ENCODE data around the gene PLCB2. TPM values are rescaled to one million over a fixed set of nuclear protein-coding genes. Genes with fewer than 3 reads are reported as not detected.

Gene PLCB2
- total RNA-seq, 2 experiments from 2014 or later, result 173 to 174 TPM

DNA sequence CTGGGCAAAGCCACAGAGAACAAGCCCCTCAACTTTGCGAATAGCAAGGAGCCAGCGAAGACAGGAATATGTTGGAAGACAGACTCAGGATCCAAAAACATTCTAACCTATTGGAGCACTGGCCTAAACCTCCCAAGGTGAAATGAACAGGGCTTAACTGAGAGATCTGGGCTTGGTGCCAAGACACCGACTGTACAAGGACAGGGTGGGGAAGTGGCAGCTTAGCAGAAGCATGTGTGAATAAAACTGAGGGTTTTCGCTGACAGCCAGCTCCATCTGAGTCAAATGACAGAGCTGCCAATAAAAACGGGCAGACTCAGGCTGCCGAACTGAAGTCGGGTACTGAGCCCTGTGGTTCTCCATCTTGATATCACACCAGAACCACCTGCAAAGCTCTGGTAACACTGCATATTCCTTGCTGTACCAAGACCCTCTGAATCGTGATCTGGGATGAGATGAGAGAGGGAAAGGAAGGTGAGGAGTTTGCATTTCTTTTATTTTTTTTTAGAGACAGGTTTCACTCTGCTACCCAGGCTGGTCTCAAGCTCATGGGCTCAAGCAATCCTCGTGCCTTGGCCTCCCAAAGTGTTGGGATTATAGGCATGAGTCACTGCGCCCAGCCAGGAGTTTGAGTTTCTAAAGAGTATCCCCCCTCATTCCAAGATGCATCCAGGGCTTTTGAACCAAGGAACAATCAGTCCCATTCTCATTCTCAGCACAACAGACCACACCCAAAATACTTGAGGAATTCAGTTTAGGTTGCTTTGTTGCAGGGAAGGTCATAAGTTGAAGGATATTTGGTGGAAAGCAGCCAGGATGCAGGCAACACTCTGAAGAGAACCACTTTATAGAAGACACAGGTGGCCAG is 6.0 kb upstream of the PLCB2 start:
- DNase-seq (no peak), ATAC-seq (ENCODE audit: low read depth) (no peak)
- Mint-ChIP-seq H3K9me3 (no peaks in the 10 kb centered on the region), H3K4me3 (no peak overlapping the region), H3K27me3 (peaks cover 43% of the 10 kb centered on the region), H3K36me3 (no peaks in the 10 kb centered on the region), H3K4me1 (peaks cover 20% of the 10 kb centered on the region), H3K27ac (no peak overlapping the region)
- POLR2A ChIA-PET, result interaction anchor here (7.1 kb wide), 1 partner anchor 35 kb away, joined by 55 read pairs; no protein-coding TSS in a partner anchor

GRCh38 chr15:40312370-40313158 is 4.8 kb upstream of the PLCB2 start:
- H3K9me3 Mint-ChIP-seq, result no peaks in the 10 kb centered on the region
- no peak overlapping the region for H3K4me3 Mint-ChIP-seq
- no peak for ATAC-seq (ENCODE audit: low read depth)
- POLR2A ChIA-PET, result interaction anchor here (7.1 kb wide), 1 partner anchor 34 kb away, joined by 55 read pairs; no protein-coding TSS in a partner anchor
- peaks cover 20% of the 10 kb centered on the region for H3K4me1 Mint-ChIP-seq
- H3K27ac Mint-ChIP-seq, result no peak overlapping the region
- no peaks in the 10 kb centered on the region for H3K36me3 Mint-ChIP-seq
- H3K27me3 Mint-ChIP-seq, result peaks cover 37% of the 10 kb centered on the region
- no peak for DNase-seq

- H3K4me3 Mint-ChIP-seq, result no peak overlapping the region
- H3K9me3 Mint-ChIP-seq, result no peaks in the 10 kb centered on the region
- peaks cover 4% of the 10 kb centered on the region for H3K36me3 Mint-ChIP-seq
- no peak overlapping the region for H3K27ac Mint-ChIP-seq
- no peak for ATAC-seq (ENCODE audit: low read depth)
- POLR2A ChIA-PET, result interaction anchor here (5.3 to 7.1 kb wide), 2 partner anchors 26 to 32 kb away, joined by 39 to 55 read pairs; partner anchors contain the start of gene ANKRD63
- H3K4me1 Mint-ChIP-seq, result peaks cover 28% of the 10 kb centered on the region
- H3K27me3 Mint-ChIP-seq, result peaks cover 31% of the 10 kb centered on the region
- DNase-seq, result no peak
Observed at GRCh38 chr15:40310993-40311392, 3.3 kb upstream of the PLCB2 start.

DNA sequence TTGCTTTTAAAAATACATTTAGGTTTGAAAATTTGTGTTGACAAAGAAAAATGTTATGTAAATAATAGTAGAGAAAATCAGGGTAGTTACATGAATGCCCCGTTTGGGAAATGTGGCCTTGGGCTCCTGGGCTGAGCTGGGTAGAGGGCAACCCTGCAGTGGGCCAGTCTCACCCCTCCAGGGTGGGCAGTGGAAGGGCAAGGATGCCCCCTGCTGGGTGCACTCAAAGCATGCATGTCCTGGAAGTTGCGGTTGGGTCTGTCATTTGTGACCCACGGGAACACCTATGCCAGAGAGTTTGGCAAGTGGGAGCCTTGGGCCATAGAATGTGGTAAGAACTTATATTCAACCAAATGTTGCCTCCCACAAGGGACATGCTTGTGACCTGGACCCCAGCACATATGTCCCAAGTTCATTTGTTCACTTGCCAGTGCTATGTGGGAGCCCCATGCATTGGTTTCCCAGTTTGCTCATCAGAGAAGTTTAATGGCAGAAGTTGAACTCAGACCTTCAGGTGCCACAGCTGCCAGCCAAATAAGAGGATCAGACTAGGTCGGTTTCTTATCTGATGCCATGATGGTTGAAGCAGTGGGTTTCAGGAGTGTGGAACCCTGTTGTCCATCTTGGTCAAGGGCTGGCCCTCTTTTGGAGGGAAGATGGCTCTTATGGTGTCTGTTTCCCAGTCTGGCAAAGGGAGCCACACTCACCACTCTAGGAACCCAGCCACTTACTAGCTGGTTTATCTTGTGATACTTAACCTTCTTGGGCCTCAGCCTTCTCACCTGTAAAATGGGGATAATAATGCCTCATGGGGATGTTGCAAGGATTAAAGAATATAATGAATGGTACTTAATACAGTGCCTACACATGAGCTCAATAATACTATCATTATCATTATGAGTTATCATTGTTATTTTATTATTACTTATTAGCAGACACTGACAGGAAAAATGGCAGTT is 2.5 kb upstream of the PLCB2 start:
- Mint-ChIP-seq H3K4me3 (peak overlapping the region; percentile 98), H3K36me3 (peaks cover 4% of the 10 kb centered on the region), H3K9me3 (no peaks in the 10 kb centered on the region), H3K4me1 (peaks cover 29% of the 10 kb centered on the region), H3K27me3 (peaks cover 23% of the 10 kb centered on the region), H3K27ac (peak overlapping the region; percentile 98)
- DNase-seq (peak; percentile 77), ATAC-seq (ENCODE audit: low read depth) (no peak)
- POLR2A ChIA-PET, result interaction anchor here (1.5 to 7.1 kb wide), 4 partner anchors 12 to 93 kb away, joined by 3 to 55 read pairs (median 38); partner anchors contain the start of genes ANKRD63 and INAFM2

DNA sequence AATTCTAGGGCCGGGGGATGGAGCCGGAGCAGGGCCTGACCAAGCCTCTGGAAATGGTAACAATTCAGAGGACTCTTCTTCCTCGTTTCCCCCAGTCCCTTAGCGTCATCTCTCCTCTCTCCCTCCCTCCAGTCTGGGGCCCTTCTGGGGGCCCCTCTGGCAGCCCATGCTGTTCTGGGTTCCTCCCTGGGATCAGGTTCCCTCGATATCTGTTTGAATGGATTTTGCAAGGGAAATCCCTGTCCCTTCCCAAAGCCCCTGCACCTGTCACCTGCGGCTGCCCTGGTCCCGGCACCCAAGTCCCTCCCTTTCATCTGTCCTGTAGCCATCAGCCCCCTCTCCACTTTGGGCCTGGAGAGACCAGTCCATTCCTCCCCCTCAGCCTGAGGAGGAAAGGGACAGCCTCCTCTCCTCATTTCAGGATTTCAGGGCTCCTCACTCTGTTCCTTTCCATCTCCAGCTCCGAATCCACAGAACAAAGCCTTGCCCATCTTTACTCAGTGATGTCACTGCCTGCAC is 1.7 kb upstream of the PLCB2 start:
- H3K36me3 Mint-ChIP-seq, result peaks cover 4% of the 10 kb centered on the region
- no peak for ATAC-seq (ENCODE audit: low read depth)
- H3K27ac Mint-ChIP-seq, result peak overlapping the region; percentile 98
- peaks cover 30% of the 10 kb centered on the region for H3K4me1 Mint-ChIP-seq
- H3K27me3 Mint-ChIP-seq, result peaks cover 20% of the 10 kb centered on the region
- POLR2A ChIA-PET, result interaction anchor here (1.5 to 7.1 kb wide), 7 partner anchors 13 to 271 kb away, joined by 3 to 55 read pairs (median 24); partner anchors contain the start of genes ANKRD63, INAFM2 and SRP14
- DNase-seq, result no peak
- no peaks in the 10 kb centered on the region for H3K9me3 Mint-ChIP-seq
- H3K4me3 Mint-ChIP-seq, result peak overlapping the region; percentile 98

GRCh38 chr15:40306908-40307307 is 827 bp downstream of the PLCB2 start:
- Mint-ChIP-seq H3K4me3 (peak overlapping the region; percentile 98), H3K27me3 (peaks cover 6% of the 10 kb centered on the region), H3K9me3 (no peaks in the 10 kb centered on the region), H3K36me3 (peaks cover 21% of the 10 kb centered on the region), H3K4me1 (peaks cover 24% of the 10 kb centered on the region), H3K27ac (peak overlapping the region; percentile 98)
- ATAC-seq (ENCODE audit: low read depth) (peak; percentile 27), DNase-seq (peak; percentile 56)
- POLR2A ChIA-PET, result interaction anchor here (0.8 to 7.1 kb wide), 18 partner anchors 8 to 268 kb away, joined by 3 to 55 read pairs (median 8); partner anchors contain the start of genes ANKRD63, BAHD1, CCDC9B and DISP2

GRCh38 chr15:40306371-40306770 is 1.4 kb downstream of the PLCB2 start:
- Mint-ChIP-seq H3K4me3 (peak overlapping the region; percentile 98), H3K27me3 (peaks cover 5% of the 10 kb centered on the region), H3K36me3 (peaks cover 26% of the 10 kb centered on the region), H3K9me3 (peaks cover 2% of the 10 kb centered on the region), H3K27ac (peak overlapping the region; percentile 98), H3K4me1 (peaks cover 24% of the 10 kb centered on the region)
- ATAC-seq (ENCODE audit: low read depth), result no peak
- no peak for DNase-seq
- POLR2A ChIA-PET, result interaction anchor here (0.8 to 7.1 kb wide), 10 partner anchors 10 to 135 kb away, joined by 3 to 55 read pairs (median 9); partner anchors contain the start of genes BAHD1, CCDC9B and INAFM2

GRCh38 chr15:40305281-40305680 is 2.5 kb downstream of the PLCB2 start:
- ATAC-seq (ENCODE audit: low read depth) (no peak), DNase-seq (no peak)
- no peak overlapping the region for H3K27ac Mint-ChIP-seq
- peaks cover 24% of the 10 kb centered on the region for H3K4me1 Mint-ChIP-seq
- peak overlapping the region; percentile 22 for H3K4me3 Mint-ChIP-seq
- H3K27me3 Mint-ChIP-seq, result no peaks in the 10 kb centered on the region
- POLR2A ChIA-PET, result interaction anchor here (0.7 kb wide), 1 partner anchor 82 kb away, joined by 6 read pairs; no protein-coding TSS in a partner anchor
- peaks cover 5% of the 10 kb centered on the region for H3K9me3 Mint-ChIP-seq
- H3K36me3 Mint-ChIP-seq, result peaks cover 36% of the 10 kb centered on the region

GRCh38 chr15:40303576-40303975 is 4.2 kb downstream of the PLCB2 start:
- ATAC-seq (ENCODE audit: low read depth) (no peak), DNase-seq (no peak)
- peaks cover 6% of the 10 kb centered on the region for H3K9me3 Mint-ChIP-seq
- H3K4me3 Mint-ChIP-seq, result no peak overlapping the region
- no peaks in the 10 kb centered on the region for H3K27me3 Mint-ChIP-seq
- POLR2A ChIA-PET, result no interaction called here
- H3K4me1 Mint-ChIP-seq, result peaks cover 10% of the 10 kb centered on the region
- no peak overlapping the region for H3K27ac Mint-ChIP-seq
- H3K36me3 Mint-ChIP-seq, result peaks cover 48% of the 10 kb centered on the region

GRCh38 chr15:40302981-40303380 is 4.8 kb downstream of the PLCB2 start:
- peaks cover 10% of the 10 kb centered on the region for H3K4me1 Mint-ChIP-seq
- H3K9me3 Mint-ChIP-seq, result peaks cover 6% of the 10 kb centered on the region
- DNase-seq, result no peak
- no peak overlapping the region for H3K4me3 Mint-ChIP-seq
- H3K36me3 Mint-ChIP-seq, result peaks cover 48% of the 10 kb centered on the region
- H3K27me3 Mint-ChIP-seq, result no peaks in the 10 kb centered on the region
- no peak for ATAC-seq (ENCODE audit: low read depth)
- POLR2A ChIA-PET, result no interaction called here
- H3K27ac Mint-ChIP-seq, result no peak overlapping the region

GRCh38 chr15:40302288-40302886 is 5.3 kb downstream of the PLCB2 start:
- peaks cover 10% of the 10 kb centered on the region for H3K4me1 Mint-ChIP-seq
- no peak for DNase-seq
- POLR2A ChIA-PET, result no interaction called here

More at GRCh38 chr15:40302288-40302886, 5.3 kb downstream of the PLCB2 start:
- peaks cover 6% of the 10 kb centered on the region for H3K9me3 Mint-ChIP-seq
- ATAC-seq (ENCODE audit: low read depth), result no peak
- H3K36me3 Mint-ChIP-seq, result peaks cover 50% of the 10 kb centered on the region
- no peak overlapping the region for H3K27ac Mint-ChIP-seq
- H3K27me3 Mint-ChIP-seq, result no peaks in the 10 kb centered on the region
- H3K4me3 Mint-ChIP-seq, result no peak overlapping the region

Data from activated naive CD8-positive, alpha-beta T cell treated with anti-CD3 and anti-CD28 coated beads, Interleukin-2, amount 10 ng/mL, durations not matched to agents 7 days and 5 days (primary cell).